OCI-LY1 (cell line): ENCODE data around the gene CUTC.

Experiments
- H2AFZ ChIP-seq: fragments of 200-600 bp; sonication (generic), shearing (Covaris generic); 2 replicates; pipeline ENCODE4 v1.6.0; 2014; ENCODE audit warnings: antibody characterized with exemption, mild to moderate bottlenecking, low read length
- H3F3A ChIP-seq: fragments of 200-600 bp; sonication (generic), shearing (Covaris generic); 2 replicates; pipeline ENCODE4 v1.6.0; 2014; ENCODE audit warnings: mild to moderate bottlenecking, antibody characterized with exemption, low read length, moderate library complexity; ENCODE audit not compliant: insufficient read depth
- H3K27ac ChIP-seq: fragments of 200-600 bp; sonication (generic); 2 replicates; pipeline ENCODE4 v1.5.1; 2014; ENCODE audit warnings: low read length, mixed run types, mild to moderate bottlenecking, low read depth; ENCODE audit not compliant: poor library complexity, severe bottlenecking
- H3K27me3 ChIP-seq: fragments of 200-600 bp; sonication (generic); 2 replicates; pipeline ENCODE4 v1.6.0; 2014; ENCODE audit warnings: antibody characterized with exemption, mild to moderate bottlenecking, low read length, moderate library complexity; ENCODE audit not compliant: insufficient read depth
- H3K36me3 ChIP-seq: fragments of 200-600 bp; sonication (generic); 2 replicates; pipeline ENCODE4 v1.6.1; 2014; ENCODE audit warnings: mild to moderate bottlenecking, antibody characterized with exemption, low read length, moderate library complexity, mixed read lengths; ENCODE audit not compliant: insufficient read depth
- H3K4me1 ChIP-seq: fragments of 200-600 bp; sonication (generic); 2 replicates; pipeline ENCODE4 v1.5.1; 2014; ENCODE audit warnings: mild to moderate bottlenecking, low read length, moderate library complexity; ENCODE audit not compliant: insufficient read depth, severe bottlenecking
- H3K4me2 ChIP-seq: fragments of 200-600 bp; sonication (generic), shearing (Covaris generic); 2 replicates; pipeline ENCODE4 v1.6.1; 2014; ENCODE audit warnings: low read length
- H3K4me3 ChIP-seq: fragments of 200-600 bp; sonication (generic); 2 replicates; pipeline ENCODE4 v1.5.1; 2014; ENCODE audit warnings: low read length, low read depth, mild to moderate bottlenecking, mixed read lengths; ENCODE audit not compliant: poor library complexity, severe bottlenecking
- H3K79me2 ChIP-seq: fragments of 200-600 bp; shearing (Covaris generic); 2 replicates; pipeline ENCODE4 v1.6.1; 2016; ENCODE audit warnings: mixed run types, low read length, mixed read lengths; ENCODE audit not compliant: insufficient read depth
- H3K9ac ChIP-seq: fragments of 200-600 bp; sonication (generic), shearing (Covaris generic); 2 replicates; pipeline ENCODE4 v1.6.1; 2014; ENCODE audit warnings: mild to moderate bottlenecking, low read length, mixed read lengths
- H3K9me2 ChIP-seq: fragments of 200-600 bp; sonication (generic), shearing (Covaris generic); 2 replicates; pipeline ENCODE4 v1.6.1; 2014; ENCODE audit warnings: low read depth, mild to moderate bottlenecking, low read length, mixed read lengths
- H3K9me3 ChIP-seq: fragments of 200-600 bp; shearing (Covaris generic); 2 replicates; pipeline ENCODE4 v1.6.1; 2014; ENCODE audit warnings: low read length, mixed read lengths
- H4K20me1 ChIP-seq: fragments of 200-600 bp; sonication (generic), shearing (Covaris generic); 2 replicates; pipeline ENCODE4 v1.6.0; 2016; ENCODE audit warnings: mild to moderate bottlenecking, low read length; ENCODE audit not compliant: insufficient read depth
- EZH2 ChIP-seq: fragments of 200-600 bp; sonication (generic), shearing (Covaris generic); IDR thresholded peaks from 2 replicates; pipeline ENCODE4 v1.8.0; 2017; ENCODE audit warnings: borderline replicate concordance, mixed run types, mild to moderate bottlenecking, antibody characterized with exemption, low read length, moderate library complexity, mixed read lengths
- TF ChIP-seq, protein P1 (sequence below): fragments of 200-600 bp; sonication (generic), shearing (Covaris generic); IDR thresholded peaks from 2 replicates; pipeline ENCODE4 v1.5.1; 2017; ENCODE audit warnings: mild to moderate bottlenecking, antibody characterized with exemption, low read length, moderate library complexity, mixed read lengths

CUTC gene

DNA sequence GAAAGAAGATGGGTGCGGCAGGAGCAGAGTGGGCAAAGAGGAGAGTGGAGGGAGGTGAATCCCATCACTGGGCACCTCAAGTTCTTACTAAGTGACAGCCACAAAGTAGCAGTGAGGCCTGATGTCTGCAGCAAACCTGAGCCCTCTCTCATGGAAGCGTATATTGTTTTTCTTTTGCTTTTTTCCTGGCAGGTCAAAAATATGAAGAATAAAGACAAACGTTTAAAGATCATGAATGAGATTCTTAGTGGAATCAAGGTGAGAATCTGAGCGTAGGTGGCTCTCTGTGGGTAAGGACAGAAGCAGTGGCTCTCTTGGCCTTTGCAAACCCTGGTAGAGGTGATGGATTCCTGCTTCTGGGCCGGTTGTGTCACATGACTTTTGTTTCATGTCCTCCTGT is 73.2 kb downstream of the CUTC start:
- H3K9ac ChIP-seq: no peak overlapping the region
- H2AFZ ChIP-seq: no peak overlapping the region
- no peaks in the 10 kb centered on the region for H3K27me3 ChIP-seq
- H3K4me1 ChIP-seq: no peaks in the 10 kb centered on the region
- TF ChIP-seq, protein P1, sequence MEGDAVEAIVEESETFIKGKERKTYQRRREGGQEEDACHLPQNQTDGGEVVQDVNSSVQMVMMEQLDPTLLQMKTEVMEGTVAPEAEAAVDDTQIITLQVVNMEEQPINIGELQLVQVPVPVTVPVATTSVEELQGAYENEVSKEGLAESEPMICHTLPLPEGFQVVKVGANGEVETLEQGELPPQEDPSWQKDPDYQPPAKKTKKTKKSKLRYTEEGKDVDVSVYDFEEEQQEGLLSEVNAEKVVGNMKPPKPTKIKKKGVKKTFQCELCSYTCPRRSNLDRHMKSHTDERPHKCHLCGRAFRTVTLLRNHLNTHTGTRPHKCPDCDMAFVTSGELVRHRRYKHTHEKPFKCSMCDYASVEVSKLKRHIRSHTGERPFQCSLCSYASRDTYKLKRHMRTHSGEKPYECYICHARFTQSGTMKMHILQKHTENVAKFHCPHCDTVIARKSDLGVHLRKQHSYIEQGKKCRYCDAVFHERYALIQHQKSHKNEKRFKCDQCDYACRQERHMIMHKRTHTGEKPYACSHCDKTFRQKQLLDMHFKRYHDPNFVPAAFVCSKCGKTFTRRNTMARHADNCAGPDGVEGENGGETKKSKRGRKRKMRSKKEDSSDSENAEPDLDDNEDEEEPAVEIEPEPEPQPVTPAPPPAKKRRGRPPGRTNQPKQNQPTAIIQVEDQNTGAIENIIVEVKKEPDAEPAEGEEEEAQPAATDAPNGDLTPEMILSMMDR: no peak
- no peak for TF ChIP-seq EZH2
- H4K20me1 ChIP-seq: no peaks in the 10 kb centered on the region
- no peaks in the 10 kb centered on the region for H3K9me3 ChIP-seq
- H3K36me3 ChIP-seq: no peaks in the 10 kb centered on the region
- H3K27ac ChIP-seq: no peak overlapping the region
- H3K4me2 ChIP-seq: no peak overlapping the region
- no peak overlapping the region for H3K4me3 ChIP-seq
- no peaks in the 10 kb centered on the region for H3K79me2 ChIP-seq
- H3K9me2 ChIP-seq: no peaks in the 10 kb centered on the region
- no peaks in the 10 kb centered on the region for H3F3A ChIP-seq
